GM13976 (cell line): ENCODE results near the gene GNAT2.

Experiments
- DNase-seq: peaks from one replicate; pipeline ENCODE4 v3.0.0; 2012; ENCODE audit warnings: low spot score
- CTCF ChIP-seq: IDR thresholded peaks from 2 replicates; pipeline ENCODE4 v1.5.1; 2012; ENCODE audit warnings: borderline replicate concordance, mild to moderate bottlenecking; ENCODE audit not compliant: insufficient read depth; ENCODE audit errors: extremely low read depth, missing control alignments, control extremely low read depth
- in situ Hi-C: fragments of 300-500 bp; cut with MboI; formaldehyde crosslinking; loops from one replicate; pipeline ENCODE4 v1.12.0; 2022; ENCODE audit warnings: low sequenced_read_pairs, mixed read lengths, inconsistent platforms; ENCODE audit not compliant: unreplicated experiment

The GNAT2 gene

GRCh38 chr1:109642626-109643025 is 23.2 kb upstream of the GNAT2 start:
- TF ChIP-seq CTCF = no peak
- DNase-seq = no peak
- in situ Hi-C loops = loop anchor here (5.0 kb wide), 2 partner anchors 130 to 340 kb away; partner anchors contain the start of gene AHCYL1

- in situ Hi-C loops = loop anchor here (5.0 kb wide), 2 partner anchors 130 to 340 kb away; partner anchors contain the start of gene AHCYL1
These were observed 22.4 kb upstream of the GNAT2 start for GRCh38 chr1:109641861-109642260.

GRCh38 chr1:109641078-109641740 is 21.8 kb upstream of the GNAT2 start:
- TF ChIP-seq CTCF = no peak
- peak; percentile 4 for DNase-seq

More at GRCh38 chr1:109641861-109642260, 22.4 kb upstream of the GNAT2 start:
- no peak for TF ChIP-seq CTCF
- DNase-seq = no peak

GRCh38 chr1:109640285-109640865 is 21.0 kb upstream of the GNAT2 start:
- DNase-seq = peak; percentile 77
- in situ Hi-C loops = loop anchor here (5.0 kb wide), 2 partner anchors 132 to 342 kb away; partner anchors contain the start of gene AHCYL1
- TF ChIP-seq CTCF = peak; percentile 92

More at GRCh38 chr1:109641078-109641740, 21.8 kb upstream of the GNAT2 start:
- in situ Hi-C loops = loop anchor here (5.0 kb wide), 2 partner anchors 131 to 341 kb away; partner anchors contain the start of gene AHCYL1

GRCh38 chr1:109639841-109640184 is 20.4 kb upstream of the GNAT2 start:
- DNase-seq = no peak
- no peak for TF ChIP-seq CTCF
- in situ Hi-C loops = loop anchor here (5.0 kb wide), 2 partner anchors 132 to 342 kb away; partner anchors contain the start of gene AHCYL1

- peak; percentile 4 for DNase-seq
- in situ Hi-C loops = no loop called here
- TF ChIP-seq CTCF = no peak
These were observed 19.8 kb upstream of the GNAT2 start for GRCh38 chr1:109639063-109639840.
